Upper lobe of left lung (tissue), 6 donors: ENCODE results near the gene PPP1R13B. TPM values are rescaled to one million over a fixed set of nuclear protein-coding genes. Genes with fewer than 3 reads are reported as not detected.

Experiments used
- ATAC-seq, 2 donors: fragments of 200-7000 bp; cut with Tn5 transposase; one replicate each; pipeline ENCODE4 v1.9.1; 2022; ENCODE audit warnings: mild to moderate bottlenecking in 2 of 2, moderate library complexity in 2 of 2; ENCODE audit not compliant: low FRiP score in 2 of 2
- DNase-seq, 2 donors: peaks; one replicate each; pipeline ENCODE4 v3.0.0-alpha.2; 2019 to 2020
- H3K27ac ChIP-seq, 4 donors: fragments of 200-600 bp; sonication (generic); one replicate each; pipeline ENCODE4 v1.5.1; 2016 to 2019
- H3K27me3 ChIP-seq, 4 donors: fragments of 200-600 bp; sonication (generic); one replicate each; pipeline ENCODE4 v1.5.1; 2017 to 2019
- H3K36me3 ChIP-seq, 4 donors: fragments of 200-600 bp; sonication (generic); one replicate each; pipeline ENCODE4 v1.5.1; 2016 to 2019
- H3K4me1 ChIP-seq, 4 donors: fragments of 200-600 bp; sonication (generic); one replicate each; pipeline ENCODE4 v1.5.1; 2018 to 2019
- H3K4me3 ChIP-seq, 4 donors: fragments of 200-600 bp; sonication (generic); one replicate each; pipeline ENCODE4 v1.5.1; 2017 to 2019; ENCODE audit warnings: mild to moderate bottlenecking in 2 of 4, moderate library complexity in 1 of 4
- H3K9me3 ChIP-seq, 4 donors: fragments of 200-600 bp; sonication (generic); one replicate each; pipeline ENCODE4 v1.5.1; 2018 to 2019
- CTCF ChIP-seq, 6 experiments: fragments of 450-650 bp in 4 of 6; fragments of 200-600 bp in 2 of 6; sonication (generic) in 2 of 6; IDR thresholded peaks; one replicate each; pipeline ENCODE4 v1.5.1; 2016 to 2019; ENCODE audit warnings: antibody characterized with exemption in 6 of 6
- EP300 ChIP-seq, 4 donors: sonication (generic); formaldehyde crosslinking; IDR thresholded peaks; one replicate each; pipeline ENCODE4 v1.5.1; 2017; ENCODE audit warnings: antibody characterized with exemption in 4 of 4, control low read depth in 2 of 4
- POLR2A ChIP-seq, 4 donors: fragments of 450-650 bp; IDR thresholded peaks; one replicate each; pipeline ENCODE4 v1.5.1; 2016 to 2017; ENCODE audit warnings: antibody characterized with exemption in 4 of 4, mild to moderate bottlenecking in 2 of 4
- POLR2AphosphoS5 ChIP-seq, 2 donors: sonication (generic); formaldehyde crosslinking; IDR thresholded peaks; one replicate each; pipeline ENCODE4 v1.5.1; 2017; ENCODE audit warnings: antibody characterized with exemption in 2 of 2
- WGBS, 2 donors: methylation state at CpG; one replicate each; pipeline ENCODE4 v1.1.5; 2017 to 2018; 5-methylcytosine and 5-hydroxymethylcytosine counted together
- total RNA-seq, 6 donors: library from RNA; depleted of rRNA in 4 of 6; stranded (reverse); fragments of >200 nt in 4 of 6; gene quantifications; one replicate each; pipeline versions ENCODE4 v1.1.0 to v1.2.1, GENCODE V29; 2016 to 2021
- donor health status: DM: no; HTN: no; CAD: no; lungs with moderate emphysema.
- donor health status: DM: no; HTN: yes; CAD: no; lungs with severe emphysema.

PPP1R13B gene
- total RNA-seq, 6 donors from 2014 or later: 37.0 to 117 (median 71.1) TPM

- Histone ChIP-seq H3K27me3 (no peaks in the 10 kb centered on the region), H3K4me1 (peaks cover 13 to 42% (median 25%) of the 10 kb centered on the region in 4 donors), H3K36me3 (no peaks in the 10 kb centered on the region), H3K9me3 (no peaks in the 10 kb centered on the region), H3K4me3 (no peak overlapping the region), H3K27ac (peak overlapping the region; percentile 52 to 68 (median 62))
- TF ChIP-seq POLR2AphosphoS5 (IDR thresholded peaks at IDR 0.05) (no peak), POLR2A (IDR thresholded peaks at IDR 0.05) (no peak), EP300 (IDR thresholded peaks at IDR 0.05) (no peak), CTCF (IDR thresholded peaks at IDR 0.05) (no peak)
- peak; percentile 5 to 69 for ATAC-seq
- WGBS, 2 donors: 52% methylated on average over 7 of the region's 10 CpGs; no CpG with 5 or more reads in 1 of the 2 donors
- peak; percentile 78 to 87 for DNase-seq
Observed at GRCh38 chr14:103867523-103867953, 20.2 kb upstream of the PPP1R13B start.

GRCh38 chr14:103867020-103867419, 19.6 kb upstream of the PPP1R13B start:
- Histone ChIP-seq H3K27me3 (no peaks in the 10 kb centered on the region), H3K9me3 (no peaks in the 10 kb centered on the region), H3K36me3 (no peaks in the 10 kb centered on the region), H3K4me3 (no peak overlapping the region), H3K27ac (peak overlapping the region in 3 of 4 donors; percentile 58 to 68 (median 65)), H3K4me1 (peaks cover 12 to 37% (median 20%) of the 10 kb centered on the region in 4 donors)
- 90% methylated on average over 5 to 10 of the region's 10 CpGs for WGBS, 2 donors
- ATAC-seq (no peak), DNase-seq (no peak)
- TF ChIP-seq EP300 (IDR thresholded peaks at IDR 0.05) (no peak), POLR2A (IDR thresholded peaks at IDR 0.05) (no peak), POLR2AphosphoS5 (IDR thresholded peaks at IDR 0.05) (no peak), CTCF (IDR thresholded peaks at IDR 0.05) (no peak)

- DNase-seq: no peak
- Histone ChIP-seq H3K9me3 (no peaks in the 10 kb centered on the region), H3K4me1 (peaks cover 23 to 30% (median 24%) of the 10 kb centered on the region in 4 donors), H3K27ac (no peak overlapping the region), H3K36me3 (no peaks in the 10 kb centered on the region), H3K27me3 (no peaks in the 10 kb centered on the region), H3K4me3 (no peak overlapping the region)
- WGBS, 2 donors: 86 to 90% methylated on average over 6 of the region's 6 CpGs
- ATAC-seq: no peak
- TF ChIP-seq EP300 (IDR thresholded peaks at IDR 0.05) (no peak), POLR2AphosphoS5 (IDR thresholded peaks at IDR 0.05) (no peak), POLR2A (IDR thresholded peaks at IDR 0.05) (no peak), CTCF (IDR thresholded peaks at IDR 0.05) (no peak)
Observed at GRCh38 chr14:103863245-103863644, 15.9 kb upstream of the PPP1R13B start.

- Histone ChIP-seq H3K4me3 (no peak overlapping the region), H3K27ac (no peak overlapping the region), H3K36me3 (no peaks in the 10 kb centered on the region), H3K4me1 (peaks cover 16 to 24% (median 17%) of the 10 kb centered on the region in 4 donors), H3K9me3 (no peaks in the 10 kb centered on the region), H3K27me3 (no peaks in the 10 kb centered on the region)
- 71 to 81% methylated on average over 7 of the region's 7 CpGs for WGBS, 2 donors
- DNase-seq (no peak), ATAC-seq (no peak)
- TF ChIP-seq POLR2A (IDR thresholded peaks at IDR 0.05) (no peak), CTCF (IDR thresholded peaks at IDR 0.05) (no peak), EP300 (IDR thresholded peaks at IDR 0.05) (no peak), POLR2AphosphoS5 (IDR thresholded peaks at IDR 0.05) (no peak)
Observed at GRCh38 chr14:103862393-103862782, 15.0 kb upstream of the PPP1R13B start.
